ENCODE data around the gene BICRAL. TPM values are rescaled to one million over a fixed set of nuclear protein-coding genes. Genes with fewer than 3 reads are reported as not detected.
"Not testable (repeated sequence)": the region's sequence is repeated elsewhere in the genome, so short reads cannot be mapped to it uniquely, and the experiment has no call there.

BICRAL gene
- total RNA-seq, 1 donor from 2014 or later, result 26.1 TPM

DNA sequence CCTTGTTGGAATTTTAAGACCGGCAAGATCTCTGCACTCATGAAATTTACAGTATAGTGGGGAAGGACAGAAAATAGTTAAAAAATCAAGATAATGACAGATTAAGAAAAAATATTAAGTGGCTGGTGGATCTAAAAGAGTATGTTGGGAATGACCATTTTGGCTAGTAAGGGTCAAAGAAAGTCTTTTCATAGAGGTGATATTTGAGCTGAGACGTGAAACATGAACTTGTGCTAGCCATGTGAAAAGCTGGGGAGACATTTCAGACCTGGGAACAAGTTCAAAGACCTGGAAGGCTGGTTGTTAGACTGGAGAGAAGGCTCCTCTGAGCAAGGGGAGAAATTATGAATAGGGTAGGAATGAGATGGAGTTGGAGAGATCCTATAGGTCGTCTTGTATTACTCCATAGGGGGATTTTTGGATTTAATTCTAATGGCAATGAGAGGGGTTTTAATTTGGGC, 4.7 kb downstream of the BICRAL start:
- intact Hi-C loops (cut with micrococcal nuclease), result loop anchor here (10.0 kb wide), 1 partner anchor 788 kb away; the partner anchor contains the start of genes POLH and XPO5

DNA sequence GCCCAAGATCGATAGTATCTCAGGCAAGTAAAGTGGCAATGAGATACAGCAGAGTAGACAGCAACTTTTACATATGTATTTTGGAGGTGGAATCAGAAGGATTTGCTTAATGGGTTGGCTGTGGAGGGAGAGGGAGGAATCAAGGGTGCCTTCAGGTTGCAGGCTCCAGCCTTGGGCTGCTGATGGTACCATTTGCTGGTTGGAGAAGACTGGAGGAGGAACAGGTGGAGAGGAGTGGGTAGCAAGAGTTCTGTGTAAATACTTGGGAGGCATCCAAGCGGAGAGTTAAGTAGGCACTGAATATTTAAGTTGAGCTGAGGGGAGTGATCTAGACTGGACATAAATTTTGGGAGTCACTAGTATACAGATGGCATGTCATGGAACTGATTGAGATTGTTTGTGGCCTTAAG, 5.2 kb downstream of the BICRAL start:
- intact Hi-C loops (cut with micrococcal nuclease), result loop anchor here (10.0 kb wide), 1 partner anchor 788 kb away; the partner anchor contains the start of genes POLH and XPO5

GRCh38 chr6:42788671-42789070, 6.8 kb downstream of the BICRAL start:
- intact Hi-C loops (cut with micrococcal nuclease), result loop anchor here (10.0 kb wide), 1 partner anchor 786 kb away; the partner anchor contains the start of genes POLH and XPO5

GRCh38 chr6:42790549-42791181, 8.8 kb downstream of the BICRAL start:
- intact Hi-C loops (cut with micrococcal nuclease), result no loop called here

DNA sequence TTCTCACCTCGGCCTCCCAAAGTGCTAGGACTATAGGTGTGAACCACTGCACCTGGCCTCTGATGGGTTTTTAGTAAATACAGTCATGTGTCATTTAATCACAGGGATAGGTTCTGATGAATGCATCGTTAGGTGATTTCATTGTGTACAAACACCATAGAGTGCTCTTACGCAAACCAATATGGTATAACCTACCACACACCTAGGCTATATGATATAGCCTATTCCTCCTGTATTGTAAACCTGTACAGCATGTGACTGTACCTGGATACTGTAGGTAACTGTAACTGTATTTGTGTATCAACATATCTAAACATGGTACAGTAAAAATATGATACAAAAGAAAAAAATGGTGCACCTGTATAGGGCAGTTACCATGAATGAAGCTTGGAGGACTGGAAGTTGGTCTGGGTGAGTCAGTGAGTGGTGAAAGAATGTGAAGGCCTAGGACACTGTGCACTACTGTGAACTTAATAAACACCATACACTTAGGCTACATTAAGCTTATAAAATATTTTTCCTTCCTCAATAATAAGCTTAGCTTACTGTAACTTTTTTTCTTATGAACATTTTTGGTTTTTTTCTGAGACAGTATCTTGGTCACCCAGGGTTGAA, 10.0 kb downstream of the BICRAL start:
- intact Hi-C loops (cut with micrococcal nuclease), result no loop called here

DNA sequence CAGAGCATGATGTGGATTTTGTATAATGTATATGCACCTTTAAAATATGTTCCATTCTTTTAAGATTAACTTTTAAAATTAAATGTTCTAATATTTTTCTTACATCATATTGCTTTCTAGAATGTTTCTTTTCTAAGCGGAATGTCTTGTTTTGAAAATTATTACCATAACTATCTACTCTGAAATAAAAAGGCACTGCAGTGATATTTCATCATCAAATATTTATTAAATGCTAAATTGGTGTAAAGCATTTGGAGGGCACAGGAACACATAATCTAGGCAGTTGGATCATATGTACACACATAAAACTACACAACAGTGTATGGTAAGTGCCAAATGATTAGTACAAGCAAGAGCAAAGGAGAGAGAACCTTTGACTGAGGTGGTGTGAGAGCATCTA, 13.8 kb downstream of the BICRAL start:
- intact Hi-C loops (cut with micrococcal nuclease), result no loop called here

GRCh38 chr6:42796171-42796570, 14.3 kb downstream of the BICRAL start:
- intact Hi-C loops (cut with micrococcal nuclease), result no loop called here

- intact Hi-C loops (cut with micrococcal nuclease), result not testable (repeated sequence)
Measured at GRCh38 chr6:42797696-42798095, 15.8 kb downstream of the BICRAL start.

GRCh38 chr6:42805297-42805861, 23.5 kb downstream of the BICRAL start:
- intact Hi-C loops (cut with micrococcal nuclease), result no loop called here

DNA sequence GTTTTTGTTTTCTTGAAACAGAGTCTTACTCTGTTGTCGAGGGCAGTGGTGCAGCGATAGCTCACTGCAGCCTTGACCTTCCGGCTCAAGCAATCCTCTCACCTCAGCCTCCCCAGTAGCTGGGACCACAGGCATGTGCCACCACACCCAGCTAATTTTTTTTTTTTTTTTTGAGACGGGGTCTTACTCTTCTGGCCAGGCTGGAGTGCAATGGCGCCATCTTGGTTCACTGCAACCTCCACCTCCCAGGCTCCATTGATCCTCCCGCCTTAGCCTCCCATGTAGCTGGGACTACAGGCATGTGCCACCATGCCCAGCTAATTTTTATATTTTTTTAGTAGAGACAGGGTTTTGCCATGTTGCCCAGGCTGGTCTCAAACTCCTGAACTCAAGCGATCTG, 24.5 kb downstream of the BICRAL start:
- intact Hi-C loops (cut with micrococcal nuclease), result not testable (repeated sequence)

- intact Hi-C loops (cut with micrococcal nuclease), result no loop called here
Measured at GRCh38 chr6:42808492-42809483, 26.9 kb downstream of the BICRAL start.

DNA sequence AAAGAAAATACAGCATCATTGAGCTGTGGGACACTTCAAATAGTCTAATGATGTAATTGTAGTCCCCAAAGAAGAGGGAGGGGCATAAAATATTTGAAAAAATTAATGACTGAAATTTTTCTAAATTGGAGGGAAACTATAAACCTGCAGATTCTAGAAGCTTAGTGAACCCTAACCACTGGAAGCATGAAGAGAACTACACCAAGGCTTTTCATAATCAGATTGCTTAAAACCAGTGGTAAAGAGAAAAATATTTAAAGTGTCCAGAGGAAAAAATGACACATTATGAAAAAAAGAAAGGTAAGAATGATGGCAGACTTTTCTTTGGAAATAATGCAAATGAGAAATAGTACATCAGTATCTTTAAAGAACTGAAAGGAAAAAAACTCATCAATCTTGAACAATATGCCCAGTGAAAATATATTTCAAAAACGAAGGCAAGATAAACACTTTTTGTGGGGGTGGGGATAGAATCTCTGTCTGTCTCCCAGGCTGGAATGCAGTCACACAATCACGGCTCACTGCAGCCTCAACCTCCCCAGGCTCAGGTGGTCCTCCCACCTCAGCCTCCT, 31.3 kb downstream of the BICRAL start:
- intact Hi-C loops (cut with micrococcal nuclease), result no loop called here

GRCh38 chr6:42813906-42814444, 32.1 kb downstream of the BICRAL start:
- intact Hi-C loops (cut with micrococcal nuclease), result no loop called here

DNA sequence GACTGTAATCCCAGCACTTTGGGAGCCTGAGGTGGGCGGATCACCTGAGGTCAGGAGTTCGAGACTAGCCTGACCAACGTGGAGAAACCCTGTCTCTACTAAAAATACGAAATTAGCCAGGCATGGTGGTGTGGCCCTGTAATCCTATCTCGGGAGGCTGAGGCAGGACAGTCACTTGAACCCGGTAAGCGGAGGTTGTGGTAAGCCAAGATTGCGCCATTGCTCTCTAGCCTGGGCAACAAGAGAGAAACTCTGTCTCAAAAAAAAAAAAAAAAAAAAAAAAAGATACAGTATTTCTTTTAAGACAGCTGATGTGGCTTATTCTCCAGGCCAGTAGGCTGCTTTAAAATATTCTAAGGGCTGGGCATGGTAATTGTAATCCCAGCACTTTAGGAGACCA, 33.9 kb downstream of the BICRAL start:
- intact Hi-C loops (cut with micrococcal nuclease), result not testable (repeated sequence)

GRCh38 chr6:42817907-42818306, 36.1 kb downstream of the BICRAL start:
- intact Hi-C loops (cut with micrococcal nuclease), result no loop called here

GRCh38 chr6:42818416-42818815, 36.6 kb downstream of the BICRAL start:
- intact Hi-C loops (cut with micrococcal nuclease), result no loop called here

DNA sequence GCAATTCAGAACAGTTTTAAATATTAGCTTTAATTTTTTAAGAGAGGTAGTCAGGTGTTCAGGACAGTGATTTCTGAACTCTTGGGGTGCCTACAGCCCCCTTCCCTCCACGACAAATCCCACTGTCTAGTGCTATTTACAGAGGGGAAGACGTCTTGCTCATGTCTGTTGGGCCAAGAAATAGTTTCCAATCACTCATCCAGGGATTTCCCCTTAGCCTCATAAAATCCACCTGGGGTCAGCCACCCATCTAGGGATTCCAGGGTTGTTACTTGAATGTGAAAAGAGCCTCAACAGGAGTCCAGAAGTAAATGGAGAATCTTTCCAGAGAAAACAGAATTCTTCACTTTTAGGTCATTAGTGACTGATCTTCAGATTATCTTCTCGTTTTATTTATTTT, 37.0 kb downstream of the BICRAL start:
- intact Hi-C loops (cut with micrococcal nuclease), result no loop called here

DNA sequence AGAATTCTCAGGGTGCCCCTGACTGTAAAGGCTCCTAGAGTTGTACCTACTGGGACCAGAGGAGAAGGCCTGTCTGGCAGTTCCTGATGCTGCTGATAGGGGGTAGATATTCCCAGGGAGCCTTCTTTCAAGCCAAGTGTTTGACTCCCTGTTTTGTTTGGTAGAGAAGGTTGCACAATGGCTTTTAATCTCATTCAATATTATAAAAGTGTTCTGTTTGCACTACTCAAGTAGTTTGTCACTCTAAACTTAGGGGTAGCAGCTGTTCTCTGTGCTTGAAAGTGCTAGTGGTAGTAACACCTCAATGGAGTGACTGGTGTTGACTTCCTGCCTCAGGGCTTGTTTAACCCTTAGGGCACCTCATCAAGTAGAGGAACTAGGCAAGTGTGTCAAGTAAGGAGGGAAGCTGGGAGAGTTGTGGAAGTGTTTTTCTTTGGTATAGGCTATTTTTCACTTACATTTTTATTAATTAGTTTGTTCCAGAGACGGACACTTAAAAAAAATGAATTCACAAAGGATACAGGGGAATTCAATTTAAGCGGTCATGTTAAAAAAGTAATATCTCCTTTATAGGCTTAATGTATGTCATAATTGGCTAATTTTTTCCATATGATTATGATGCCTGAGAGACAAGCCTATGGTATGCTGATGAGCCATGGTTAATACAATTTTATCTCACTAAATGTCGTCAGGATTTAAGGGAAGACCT, 38.1 kb downstream of the BICRAL start:
- intact Hi-C loops (cut with micrococcal nuclease), result no loop called here

DNA sequence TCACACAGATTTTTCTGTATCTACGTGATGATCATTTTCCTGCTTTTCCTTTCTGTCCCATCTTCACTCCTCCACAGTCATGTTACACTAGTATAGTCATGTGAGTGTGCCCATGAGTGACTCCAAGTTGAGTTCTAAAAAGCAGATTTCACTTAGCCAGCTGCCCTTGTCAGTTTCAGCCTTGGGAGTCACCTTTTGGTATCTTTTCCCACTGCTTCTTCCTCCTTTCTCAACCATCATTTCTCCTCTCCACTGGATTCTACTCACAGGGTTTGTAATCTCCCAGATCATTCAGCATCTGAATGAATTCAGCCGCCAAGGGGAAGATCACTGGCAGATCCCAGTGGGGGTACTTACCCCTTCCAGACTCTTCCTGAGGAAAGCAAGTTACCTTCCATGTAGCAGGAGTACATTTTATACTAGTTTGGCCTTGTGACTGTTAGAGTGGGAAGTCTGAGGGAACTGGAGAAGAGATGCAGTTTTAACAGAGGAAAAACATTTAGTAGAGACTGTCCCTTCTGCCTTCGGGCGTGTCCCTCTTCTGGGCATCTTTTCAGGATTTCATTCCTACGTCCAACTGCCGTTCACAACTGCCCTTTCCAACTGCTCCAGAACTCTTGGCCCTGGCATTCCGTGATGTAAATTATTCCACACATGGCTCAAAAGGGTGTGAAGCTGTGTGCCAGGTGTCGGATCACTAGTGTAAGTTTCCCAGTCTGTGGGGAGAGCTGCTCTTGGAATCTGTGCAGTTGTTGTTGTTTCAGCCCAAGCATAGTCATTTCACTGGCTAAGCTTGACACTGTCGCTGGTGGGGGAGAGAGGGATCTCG, 38.9 kb downstream of the BICRAL start:
- intact Hi-C loops (cut with micrococcal nuclease), result no loop called here
